IMR-90 (cell line): ENCODE data around the gene ITPR2. TPM values are rescaled to one million over a fixed set of nuclear protein-coding genes. Genes with fewer than 3 reads are reported as not detected.

ENCODE experiments used
- ATAC-seq: fragments of 200-7000 bp; cut with Tn5 transposase; 2 replicates; pipeline ENCODE4 v1.9.1; 2020; ENCODE audit warnings: low read depth, mild to moderate bottlenecking, moderate library complexity
- BruUV-seq: library from RNA; stranded (reverse); fragments of 400-500 nt; replicated peaks from 2 replicates; lab custom pipeline; 2021; lab: Mats Ljungman, UMichigan
- CTCF ChIA-PET: fragments of 300-600 bp; formaldehyde crosslinking; extraction: SDS; loops from one replicate; lab custom pipeline; 2021; ENCODE audit warnings: antibody characterized with exemption; lab: Yijun Ruan, JAX
- POLR2A ChIA-PET: fragments of 300-600 bp; sonication (Branson Sonifier 250); formaldehyde crosslinking; loops from one replicate; lab custom pipeline; 2022; ENCODE audit warnings: antibody characterized with exemption; ENCODE audit not compliant: unreplicated experiment; lab: Charles Lee
- DNase-seq: peaks from one replicate; pipeline ENCODE4 v3.0.0; 2013
- H2AFZ ChIP-seq: replicated peaks from 2 replicates; pipeline ENCODE3; 2013; ENCODE audit warnings: low read length, mild to moderate bottlenecking; ENCODE audit not compliant: poor library complexity
- H2AK5ac ChIP-seq: 2 replicates; pipeline ENCODE4 v1.6.1; 2013; ENCODE audit warnings: low read depth, low read length, inconsistent platforms
- H2AK9ac ChIP-seq: replicated peaks from 2 replicates; pipeline ENCODE3; 2013; ENCODE audit warnings: mild to moderate bottlenecking, low read depth, low read length, moderate library complexity; ENCODE audit not compliant: poor library complexity
- H2BK120ac ChIP-seq: 2 replicates; pipeline ENCODE4 v1.6.1; 2013; ENCODE audit warnings: low read depth, low read length, inconsistent platforms
- H2BK15ac ChIP-seq: 3 replicates; pipeline ENCODE4 v1.6.1; 2013; ENCODE audit warnings: low read depth, low read length, inconsistent platforms
- H2BK20ac ChIP-seq: 2 replicates; pipeline ENCODE4 v1.6.1; 2013; ENCODE audit warnings: low read depth, mild to moderate bottlenecking, inconsistent platforms, low read length, moderate library complexity
- H2BK5ac ChIP-seq: 2 replicates; pipeline ENCODE4 v1.6.1; 2013; ENCODE audit warnings: mild to moderate bottlenecking, low read depth, low read length, inconsistent platforms; ENCODE audit not compliant: poor library complexity, severe bottlenecking
- H3K14ac ChIP-seq: replicated peaks from 2 replicates; pipeline ENCODE4 v1.6.1; 2013; ENCODE audit warnings: low read depth, low read length, inconsistent platforms
- H3K18ac ChIP-seq: 2 replicates; pipeline ENCODE4 v1.6.1; 2013; ENCODE audit warnings: low read depth, low read length, control low read depth
- H3K23ac ChIP-seq: 2 replicates; pipeline ENCODE4 v1.6.1; 2013; ENCODE audit warnings: low read depth, low read length, inconsistent platforms
- H3K27ac ChIP-seq: 2 replicates; pipeline ENCODE4 v1.5.1; 2013; ENCODE audit warnings: mild to moderate bottlenecking, control low read depth, low read length; ENCODE audit not compliant: insufficient read depth
- H3K27me3 ChIP-seq: 2 replicates; pipeline ENCODE4 v1.6.1; 2013; ENCODE audit warnings: low read length; ENCODE audit not compliant: control insufficient read depth, insufficient read depth
- H3K36me3 ChIP-seq: 2 replicates; pipeline ENCODE4 v1.6.1; 2013; ENCODE audit warnings: low read length, mixed read lengths; ENCODE audit not compliant: control insufficient read depth, insufficient read depth
- H3K4ac ChIP-seq: 2 replicates; pipeline ENCODE4 v1.6.1; 2013; ENCODE audit warnings: low read depth, low read length, inconsistent platforms
- H3K4me1 ChIP-seq: 2 replicates; pipeline ENCODE4 v1.6.1; 2013; ENCODE audit warnings: low read length, mixed read lengths; ENCODE audit not compliant: control insufficient read depth, insufficient read depth
- H3K4me2 ChIP-seq: 2 replicates; pipeline ENCODE4 v1.6.1; 2013; ENCODE audit warnings: low read depth, mild to moderate bottlenecking, control low read depth, low read length, moderate library complexity
- H3K4me3 ChIP-seq: 2 replicates; pipeline ENCODE4 v1.5.1; 2013; ENCODE audit warnings: low read depth, mild to moderate bottlenecking, control low read depth, low read length, moderate library complexity; ENCODE audit not compliant: insufficient read depth
- H3K56ac ChIP-seq: 2 replicates; pipeline ENCODE4 v1.6.1; 2013; ENCODE audit warnings: low read length, inconsistent platforms; ENCODE audit not compliant: insufficient read depth; ENCODE audit errors: extremely low read depth
- H3K79me1 ChIP-seq, 2 experiments: 2 replicates each; pipeline ENCODE4 v1.6.1; 2013; ENCODE audit warnings: low read length in 2 of 2, inconsistent platforms in 1 of 2, low read depth in 1 of 2
- H3K9ac ChIP-seq: 2 replicates; pipeline ENCODE4 v1.6.1; 2013; ENCODE audit warnings: low read depth, low read length, control low read depth
- H3K9me1 ChIP-seq: 2 replicates; pipeline ENCODE4 v1.6.1; 2013; ENCODE audit warnings: low read length, inconsistent platforms; ENCODE audit not compliant: insufficient read depth
- H3K9me3 ChIP-seq: 2 replicates; pipeline ENCODE4 v1.6.1; 2013; ENCODE audit warnings: low read length; ENCODE audit not compliant: control insufficient read depth, insufficient read depth
- H4K20me1 ChIP-seq: 2 replicates; pipeline ENCODE4 v1.6.1; 2013; ENCODE audit warnings: low read length, inconsistent platforms; ENCODE audit not compliant: insufficient read depth
- H4K5ac ChIP-seq: 2 replicates; pipeline ENCODE4 v1.6.1; 2013; ENCODE audit warnings: mild to moderate bottlenecking, low read depth, low read length, control low read depth
- H4K8ac ChIP-seq, 2 experiments: 2 replicates each; pipeline ENCODE4 v1.6.1; 2013; ENCODE audit warnings: low read depth in 2 of 2, low read length in 2 of 2, control low read depth in 1 of 2, inconsistent platforms in 1 of 2
- H4K91ac ChIP-seq: 2 replicates; pipeline ENCODE4 v1.6.1; 2013; ENCODE audit warnings: low read depth, low read length, inconsistent platforms; ENCODE audit not compliant: insufficient read depth
- CEBPB ChIP-seq: IDR thresholded peaks from 2 replicates; pipeline ENCODE4 v1.6.1; 2012; ENCODE audit warnings: low read depth, low read length, improper control_type of control experiment
- MXI1 ChIP-seq: IDR thresholded peaks from 2 replicates; pipeline ENCODE4 v1.6.1; 2012; ENCODE audit warnings: low read depth, mild to moderate bottlenecking, low read length, moderate library complexity, borderline replicate concordance
- NFE2L2 ChIP-seq: fragments of 150-350 bp; IDR thresholded peaks from 2 replicates; pipeline ENCODE4 v1.6.1; 2016; ENCODE audit warnings: low read depth, mild to moderate bottlenecking, low read length
- POLR2A ChIP-seq: IDR thresholded peaks from 2 replicates; pipeline ENCODE4 v1.6.1; 2012; ENCODE audit warnings: mild to moderate bottlenecking, low read depth, low read length
- RAD21 ChIP-seq: IDR thresholded peaks from 2 replicates; pipeline ENCODE4 v1.6.1; 2012; ENCODE audit warnings: low read length, improper control_type of control experiment
- RCOR1 ChIP-seq: IDR thresholded peaks from 2 replicates; pipeline ENCODE4 v1.6.1; 2012; ENCODE audit warnings: mild to moderate bottlenecking, low read length, improper control_type of control experiment; ENCODE audit not compliant: insufficient replicate concordance
- RFX5 ChIP-seq: IDR thresholded peaks from 2 replicates; pipeline ENCODE4 v1.8.0; 2012; ENCODE audit warnings: low read depth, mild to moderate bottlenecking, low read length, moderate library complexity
- SMC3 ChIP-seq: fragments of 150-350 bp; IDR thresholded peaks from 2 replicates; pipeline ENCODE4 v1.6.1; 2016; ENCODE audit warnings: low read depth, mild to moderate bottlenecking, antibody characterized with exemption, low read length, moderate library complexity
- WGBS, 2 experiments: methylation state at CpG; one replicate each; pipeline versions ENCODE4 v1.1.5 to v1.1.7; 2013; ENCODE audit warnings: missing lambda C conversion rate in 2 of 2; ENCODE audit not compliant: insufficient read length in 1 of 2; ENCODE audit errors: extremely low coverage in 2 of 2; 5-methylcytosine and 5-hydroxymethylcytosine counted together
- dilution Hi-C: fragments of 300-500 bp; cut with HindIII; formaldehyde crosslinking; loops from one replicate; pipeline ENCODE4 v1.14.3; 2018; ENCODE audit warnings: low sequenced_read_pairs; ENCODE audit not compliant: unreplicated experiment
- in situ Hi-C: fragments of 300-500 bp; cut with MboI; formaldehyde crosslinking; loops from 3 replicates; pipeline ENCODE4 v1.14.3; 2019; ENCODE audit warnings: low sequenced_read_pairs, inconsistent platforms, mixed read lengths
- intact Hi-C: fragments of 100-400 bp; cut with micrococcal nuclease; formaldehyde crosslinking; loops from 2 replicates; pipeline ENCODE4 v1.10.0; 2022
- polyA plus RNA-seq, 3 experiments: library from polyadenylated mRNA; depleted of rRNA; stranded (reverse); fragments of >200 nt; gene quantifications; 2 replicates each; pipeline ENCODE4 v1.2.3, GENCODE V29; 2012; ENCODE audit warnings: low replicate concordance in 1 of 3
- total RNA-seq: library from RNA; depleted of rRNA; stranded (reverse); fragments of >200 nt; gene quantifications from 2 replicates; pipeline ENCODE4 v1.2.3, GENCODE V29; 2012
- TF ChIP-seq, protein P1 (sequence below): fragments of 150-350 bp; IDR thresholded peaks from 2 replicates; pipeline ENCODE4 v1.6.1; 2017; ENCODE audit warnings: mild to moderate bottlenecking, antibody characterized with exemption, low read length, low read depth
- TF ChIP-seq, protein P2 (sequence below): conservative IDR thresholded peaks from 2 replicates; pipeline ENCODE4 v1.5.1; 2012; ENCODE audit warnings: mild to moderate bottlenecking, low read depth, low read length, improper control_type of control experiment

The ITPR2 gene
- total and polyA plus RNA-seq, 2 of the 4 experiments (the other 2 are of a cell fraction), result 1.2 to 9.0 TPM

DNA sequence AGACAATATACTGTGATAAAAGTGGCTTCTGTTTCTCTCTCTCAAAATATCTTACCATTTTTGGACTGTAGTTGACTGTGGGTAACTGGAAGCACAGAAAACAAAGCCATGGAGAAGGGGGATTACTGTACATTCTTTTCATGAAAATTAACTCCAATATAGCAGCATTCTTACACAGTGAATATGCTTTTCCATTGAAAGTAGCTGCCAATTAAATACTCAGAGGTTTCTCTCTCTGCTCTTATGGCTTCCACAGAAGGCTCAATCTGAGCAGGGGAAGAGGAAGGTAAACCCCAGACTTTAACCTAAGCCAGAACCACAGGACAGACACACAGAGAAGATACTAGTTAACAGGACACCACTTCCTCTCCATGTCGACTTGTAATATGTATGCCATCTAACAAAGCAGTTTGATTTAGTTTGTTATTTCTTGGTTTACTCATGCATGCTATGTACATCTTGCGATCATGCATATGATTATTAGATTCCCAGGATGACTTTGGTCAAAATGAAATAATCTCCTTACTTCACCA is 487.5 kb downstream of the ITPR2 start:
- H3K4me2 ChIP-seq, result peak overlapping the region; percentile 64; the same call in 1 of the 2 replicates
- H3K14ac ChIP-seq, result no peak overlapping the region
- H3K9ac ChIP-seq, result no peak overlapping the region
- H3K9me3 ChIP-seq, result no peaks in the 10 kb centered on the region
- TF ChIP-seq, protein P1, sequence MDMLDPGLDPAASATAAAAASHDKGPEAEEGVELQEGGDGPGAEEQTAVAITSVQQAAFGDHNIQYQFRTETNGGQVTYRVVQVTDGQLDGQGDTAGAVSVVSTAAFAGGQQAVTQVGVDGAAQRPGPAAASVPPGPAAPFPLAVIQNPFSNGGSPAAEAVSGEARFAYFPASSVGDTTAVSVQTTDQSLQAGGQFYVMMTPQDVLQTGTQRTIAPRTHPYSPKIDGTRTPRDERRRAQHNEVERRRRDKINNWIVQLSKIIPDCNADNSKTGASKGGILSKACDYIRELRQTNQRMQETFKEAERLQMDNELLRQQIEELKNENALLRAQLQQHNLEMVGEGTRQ, result no peak
- TF ChIP-seq, protein P2, sequence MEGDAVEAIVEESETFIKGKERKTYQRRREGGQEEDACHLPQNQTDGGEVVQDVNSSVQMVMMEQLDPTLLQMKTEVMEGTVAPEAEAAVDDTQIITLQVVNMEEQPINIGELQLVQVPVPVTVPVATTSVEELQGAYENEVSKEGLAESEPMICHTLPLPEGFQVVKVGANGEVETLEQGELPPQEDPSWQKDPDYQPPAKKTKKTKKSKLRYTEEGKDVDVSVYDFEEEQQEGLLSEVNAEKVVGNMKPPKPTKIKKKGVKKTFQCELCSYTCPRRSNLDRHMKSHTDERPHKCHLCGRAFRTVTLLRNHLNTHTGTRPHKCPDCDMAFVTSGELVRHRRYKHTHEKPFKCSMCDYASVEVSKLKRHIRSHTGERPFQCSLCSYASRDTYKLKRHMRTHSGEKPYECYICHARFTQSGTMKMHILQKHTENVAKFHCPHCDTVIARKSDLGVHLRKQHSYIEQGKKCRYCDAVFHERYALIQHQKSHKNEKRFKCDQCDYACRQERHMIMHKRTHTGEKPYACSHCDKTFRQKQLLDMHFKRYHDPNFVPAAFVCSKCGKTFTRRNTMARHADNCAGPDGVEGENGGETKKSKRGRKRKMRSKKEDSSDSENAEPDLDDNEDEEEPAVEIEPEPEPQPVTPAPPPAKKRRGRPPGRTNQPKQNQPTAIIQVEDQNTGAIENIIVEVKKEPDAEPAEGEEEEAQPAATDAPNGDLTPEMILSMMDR, result no peak
- no peak for TF ChIP-seq NFE2L2
- TF ChIP-seq RCOR1, result no peak
- no peak for TF ChIP-seq POLR2A
- TF ChIP-seq MXI1, result no peak
- TF ChIP-seq CEBPB, result no peak
- no peak for TF ChIP-seq RAD21
- no peak for TF ChIP-seq SMC3
- no peak for TF ChIP-seq RFX5
- H2AFZ ChIP-seq, result no peak overlapping the region
- ChIA-PET CTCF (no interaction called here), POLR2A (no interaction called here)
- ATAC-seq, result peak; percentile 48; the same call in 1 of the 2 replicates
- no TSS peak for BruUV-seq
- no peak overlapping the region for H4K91ac ChIP-seq
- DNase-seq, result peak; percentile 35
- dilution Hi-C loops (no loop called here), intact Hi-C loops (no loop called here), in situ Hi-C loops (no loop called here)
- H3K4me3 ChIP-seq, result no peak overlapping the region
- H2BK15ac ChIP-seq, result no peak overlapping the region
- H4K20me1 ChIP-seq, result no peaks in the 10 kb centered on the region
- no peak overlapping the region for H4K5ac ChIP-seq
- H3K27me3 ChIP-seq, result no peaks in the 10 kb centered on the region
- no peak overlapping the region for H2BK5ac ChIP-seq
- H3K23ac ChIP-seq, result no peak overlapping the region
- H3K9me1 ChIP-seq, result no peaks in the 10 kb centered on the region; the same call in 1 of the 2 replicates
- H3K18ac ChIP-seq, result peak overlapping the region; percentile 80
- no peaks in the 10 kb centered on the region for H3K36me3 ChIP-seq
- no peaks in the 10 kb centered on the region for H3K79me1 ChIP-seq
- no peak overlapping the region for H3K56ac ChIP-seq
- H2AK5ac ChIP-seq, result no peak overlapping the region
- H4K8ac ChIP-seq, result no peak overlapping the region
- peaks cover 4% of the 10 kb centered on the region; the same call in 1 of the 2 replicates for H3K4me1 ChIP-seq
- no peak overlapping the region for H2BK120ac ChIP-seq
- H3K4ac ChIP-seq, result no peak overlapping the region
- no peak overlapping the region for H3K27ac ChIP-seq
- no peak overlapping the region for H2BK20ac ChIP-seq
- no peak overlapping the region for H2AK9ac ChIP-seq
- no CpG with 5 or more reads among the region's 2 CpGs for WGBS, 2 experiments
